ENCODE results near the gene ALOX15.
"Not testable (repeated sequence)": the region's sequence is repeated elsewhere in the genome, so short reads cannot be mapped to it uniquely, and the experiment has no call there.

Gene ALOX15

DNA sequence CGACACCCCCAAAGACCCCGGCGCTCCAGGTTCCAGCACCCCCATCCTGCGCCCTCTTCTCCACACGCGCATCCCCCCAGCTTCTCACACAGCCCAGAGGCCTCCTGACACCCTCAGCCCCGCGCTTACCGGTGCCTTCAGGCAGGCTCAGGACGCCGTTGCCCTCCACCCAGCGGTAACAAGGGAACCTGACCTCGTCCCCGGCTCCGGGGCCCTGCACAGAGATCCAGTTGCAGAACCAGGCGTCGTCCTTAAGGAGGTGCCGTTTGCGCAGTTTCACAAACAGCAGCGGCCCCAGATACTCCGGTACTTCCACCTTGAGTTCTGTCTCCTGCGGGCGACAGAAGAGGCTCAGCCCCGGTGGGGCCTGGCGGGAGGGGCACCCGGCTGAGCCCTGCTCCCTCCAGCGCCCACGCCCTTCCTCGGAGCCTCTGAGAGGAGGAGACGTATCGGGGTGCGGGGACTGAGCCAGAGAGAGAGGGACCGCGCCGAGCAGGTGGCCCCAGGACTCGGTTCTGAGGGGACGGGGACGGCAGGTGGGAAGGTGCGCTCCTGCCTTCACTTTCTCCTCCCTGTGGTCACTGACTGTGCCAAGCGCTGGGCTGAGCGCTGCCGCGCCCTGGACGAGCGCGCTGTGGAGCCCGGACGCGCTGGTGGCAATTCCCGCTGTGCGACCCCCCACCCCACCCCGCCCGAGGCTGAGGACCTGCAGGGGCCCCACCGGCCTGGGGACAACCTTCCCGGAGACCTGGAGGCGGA, 2.0 kb downstream of the ALOX15 start:
- H3K9me3 ChIP-seq (ENCODE audit: control extremely low read depth in 1 of 5, control insufficient read depth in 4 of 5, insufficient read depth in 2 of 5, low read depth in 1 of 5, low read length in 4 of 5); H3K36me3 ChIP-seq (ENCODE audit: control insufficient read depth in 4 of 4, insufficient read depth in 4 of 4, low read length in 3 of 4); POLR2A ChIA-PET; H3K27ac ChIP-seq (ENCODE audit: insufficient read depth in 1 of 2, low read depth in 1 of 2, low read length in 2 of 2, poor library complexity in 1 of 2, severe bottlenecking in 2 of 2): not testable (repeated sequence)
- Histone ChIP-seq H3K4me3 (ENCODE audit: control insufficient read depth in 1 of 7, extremely low read depth in 1 of 7, insufficient read depth in 4 of 7, low read depth in 2 of 7, low read length in 6 of 7) (peak overlapping the region in 5 of 7 experiments; percentile 6 to 55 (median 23)), H3K27me3 (replicated peaks in 2 of 5; ENCODE audit: control insufficient read depth in 4 of 5, insufficient read depth in 5 of 5, low read length in 4 of 5) (peaks cover 0 to 53% (median 31%) of the 10 kb centered on the region in 5 experiments), H3K4me1 (ENCODE audit: control extremely low read depth in 1 of 4, control insufficient read depth in 4 of 4, insufficient read depth in 4 of 4, low read length in 3 of 4) (peaks cover 5 to 41% (median 40%) of the 10 kb centered on the region in 4 experiments)
- WGBS (ENCODE audit: insufficient coverage) = 9% methylated on average over 18 of the region's 56 CpGs
- DNase-seq = peak; percentile 72 to 78 (median 76)
- CTCF ChIA-PET = interaction anchor here (0.9 kb wide), 1 partner anchor 73 kb away, joined by 3 read pairs; no protein-coding TSS in a partner anchor

DNA sequence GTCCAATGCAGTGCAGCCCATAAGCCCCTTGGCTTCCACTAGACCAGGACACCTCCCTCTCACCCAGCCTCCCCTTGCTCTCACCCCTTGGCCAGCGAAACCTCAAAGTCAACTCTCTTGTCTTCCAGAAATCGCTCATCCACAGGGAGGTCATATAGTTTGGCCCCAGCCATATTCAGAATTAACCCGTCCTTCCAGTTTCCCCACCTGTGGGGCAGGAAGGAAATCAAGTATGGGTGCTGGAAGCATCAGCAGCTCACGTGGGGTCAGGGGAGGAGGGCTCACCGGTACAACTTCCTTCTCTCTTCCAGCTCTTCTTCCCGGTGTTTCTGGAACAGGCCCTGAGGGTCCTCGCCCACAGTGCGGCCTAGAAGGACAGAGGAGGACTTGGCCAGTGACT, 2.7 kb downstream of the ALOX15 start:
- CTCF ChIA-PET = interaction anchor here (0.9 kb wide), 1 partner anchor 72 kb away, joined by 3 read pairs; no protein-coding TSS in a partner anchor
- Histone ChIP-seq H3K27me3 (replicated peaks in 2 of 5; ENCODE audit: control insufficient read depth in 4 of 5, insufficient read depth in 5 of 5, low read length in 4 of 5) (peaks cover 0 to 46% (median 28%) of the 10 kb centered on the region in 5 experiments), H3K4me1 (ENCODE audit: control extremely low read depth in 1 of 4, control insufficient read depth in 4 of 4, insufficient read depth in 4 of 4, low read length in 3 of 4) (peaks cover 5 to 41% (median 40%) of the 10 kb centered on the region in 4 experiments)
- 38% methylated on average over 5 of the region's 8 CpGs for WGBS (ENCODE audit: insufficient coverage)
- H3K36me3 ChIP-seq (ENCODE audit: control insufficient read depth in 4 of 4, insufficient read depth in 4 of 4, low read length in 3 of 4); H3K4me3 ChIP-seq (ENCODE audit: control insufficient read depth in 1 of 7, extremely low read depth in 1 of 7, insufficient read depth in 4 of 7, low read depth in 2 of 7, low read length in 6 of 7); DNase-seq; POLR2A ChIA-PET; H3K27ac ChIP-seq (ENCODE audit: insufficient read depth in 1 of 2, low read depth in 1 of 2, low read length in 2 of 2, poor library complexity in 1 of 2, severe bottlenecking in 2 of 2); H3K9me3 ChIP-seq (ENCODE audit: control extremely low read depth in 1 of 5, control insufficient read depth in 4 of 5, insufficient read depth in 2 of 5, low read depth in 1 of 5, low read length in 4 of 5): not testable (repeated sequence)

DNA sequence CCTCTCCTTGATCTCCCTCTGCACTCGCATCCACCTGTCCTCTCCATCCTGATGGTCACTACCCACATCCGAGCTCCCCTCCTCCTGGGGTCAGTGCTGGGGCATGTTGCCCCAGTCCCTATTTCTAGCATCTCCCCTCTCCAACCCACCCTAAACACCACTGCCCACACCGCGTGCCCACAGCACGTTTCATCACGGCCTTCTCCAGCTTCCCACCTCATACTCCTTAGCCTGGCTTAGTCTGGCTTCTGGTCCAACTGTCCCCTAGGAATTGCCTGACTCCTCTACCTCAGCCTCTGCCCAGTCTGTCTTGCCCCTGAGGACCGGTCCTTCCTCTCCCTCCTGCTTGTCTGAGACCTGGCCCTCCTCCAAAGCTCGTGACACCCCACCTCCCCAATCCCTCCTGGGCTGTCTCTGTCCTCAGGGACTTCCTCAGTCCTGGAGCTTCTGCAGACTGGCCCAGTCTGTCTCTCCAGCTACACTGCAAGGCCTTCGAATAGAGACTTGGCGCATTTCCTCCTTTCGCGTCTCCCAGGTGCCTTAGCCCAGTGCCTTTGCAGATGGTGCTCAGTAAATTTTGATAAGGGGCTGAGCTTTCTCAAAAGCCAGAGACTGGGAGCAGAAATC, 4.9 kb downstream of the ALOX15 start:
- Histone ChIP-seq H3K27me3 (replicated peaks in 2 of 5; ENCODE audit: control insufficient read depth in 4 of 5, insufficient read depth in 5 of 5, low read length in 4 of 5) (peaks cover 0 to 24% (median 14%) of the 10 kb centered on the region in 5 experiments), H3K4me1 (ENCODE audit: control extremely low read depth in 1 of 4, control insufficient read depth in 4 of 4, insufficient read depth in 4 of 4, low read length in 3 of 4) (peaks cover 5 to 38% (median 36%) of the 10 kb centered on the region in 4 experiments), H3K9me3 (ENCODE audit: control extremely low read depth in 1 of 5, control insufficient read depth in 4 of 5, insufficient read depth in 2 of 5, low read depth in 1 of 5, low read length in 4 of 5) (no peaks in the 10 kb centered on the region), H3K36me3 (ENCODE audit: control insufficient read depth in 4 of 4, insufficient read depth in 4 of 4, low read length in 3 of 4) (no peaks in the 10 kb centered on the region), H3K27ac (ENCODE audit: insufficient read depth in 1 of 2, low read depth in 1 of 2, low read length in 2 of 2, poor library complexity in 1 of 2, severe bottlenecking in 2 of 2) (no peak overlapping the region), H3K4me3 (ENCODE audit: control insufficient read depth in 1 of 7, extremely low read depth in 1 of 7, insufficient read depth in 4 of 7, low read depth in 2 of 7, low read length in 6 of 7) (no peak overlapping the region)
- WGBS (ENCODE audit: insufficient coverage) = 50% methylated on average over 12 of the region's 12 CpGs
- ChIA-PET POLR2A (interaction anchor here (0.6 kb wide), 1 partner anchor 329 kb away, joined by 3 read pairs; no protein-coding TSS in a partner anchor), CTCF (interaction anchor here (0.7 to 1.2 kb wide), 5 partner anchors 10 to 136 kb away, joined by 3 to 4 read pairs (median 3); no protein-coding TSS in a partner anchor)
- DNase-seq = no peak

DNA sequence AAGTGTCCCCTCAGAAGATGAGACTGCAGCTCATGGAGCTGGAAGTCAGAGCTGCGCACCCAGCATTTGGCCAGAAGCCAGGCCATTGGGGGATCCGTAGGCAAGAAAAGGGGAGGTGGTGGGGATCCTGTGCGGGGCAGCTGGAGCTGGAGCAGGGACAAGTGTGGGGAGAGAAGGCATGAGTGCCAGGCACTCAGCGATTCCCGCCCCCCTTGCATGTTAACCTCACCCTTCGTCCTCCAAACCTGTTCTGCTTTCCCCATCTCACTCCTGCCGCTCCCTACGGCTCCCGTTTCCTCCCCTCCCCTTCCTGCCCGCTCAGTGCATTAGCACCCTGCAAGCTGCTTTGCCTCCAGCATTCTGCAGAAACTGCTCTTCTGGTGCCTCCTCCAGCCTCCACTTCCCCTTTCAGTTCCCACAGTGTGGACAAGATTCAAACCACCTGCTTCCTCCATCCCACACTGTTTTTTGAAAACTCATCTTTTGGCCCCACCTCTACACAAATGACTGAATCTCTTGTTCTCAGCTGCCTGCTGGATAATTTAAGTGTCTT, 5.6 kb downstream of the ALOX15 start:
- no peaks in the 10 kb centered on the region for H3K9me3 ChIP-seq (ENCODE audit: control extremely low read depth in 1 of 5, control insufficient read depth in 4 of 5, insufficient read depth in 2 of 5, low read depth in 1 of 5, low read length in 4 of 5)
- CTCF ChIA-PET = interaction anchor here (1.2 kb wide), 1 partner anchor 26 kb away, joined by 3 read pairs; no protein-coding TSS in a partner anchor
- H3K27me3 ChIP-seq (replicated peaks in 2 of 5; ENCODE audit: control insufficient read depth in 4 of 5, insufficient read depth in 5 of 5, low read length in 4 of 5) = peaks cover 0 to 17% (median 8%) of the 10 kb centered on the region in 5 experiments
- peaks cover 5 to 32% (median 30%) of the 10 kb centered on the region in 4 experiments for H3K4me1 ChIP-seq (ENCODE audit: control extremely low read depth in 1 of 4, control insufficient read depth in 4 of 4, insufficient read depth in 4 of 4, low read length in 3 of 4)
- H3K27ac ChIP-seq (ENCODE audit: insufficient read depth in 1 of 2, low read depth in 1 of 2, low read length in 2 of 2, poor library complexity in 1 of 2, severe bottlenecking in 2 of 2) = no peak overlapping the region
- H3K4me3 ChIP-seq (ENCODE audit: control insufficient read depth in 1 of 7, extremely low read depth in 1 of 7, insufficient read depth in 4 of 7, low read depth in 2 of 7, low read length in 6 of 7) = peak overlapping the region in 3 of 7 experiments; percentile 26 to 60 (median 35)
- H3K36me3 ChIP-seq (ENCODE audit: control insufficient read depth in 4 of 4, insufficient read depth in 4 of 4, low read length in 3 of 4) = no peaks in the 10 kb centered on the region
- DNase-seq = peak; percentile 40 to 84 (median 79)
- POLR2A ChIA-PET = no interaction called here
- 0% methylated on average over 10 of the region's 10 CpGs for WGBS (ENCODE audit: insufficient coverage)

DNA sequence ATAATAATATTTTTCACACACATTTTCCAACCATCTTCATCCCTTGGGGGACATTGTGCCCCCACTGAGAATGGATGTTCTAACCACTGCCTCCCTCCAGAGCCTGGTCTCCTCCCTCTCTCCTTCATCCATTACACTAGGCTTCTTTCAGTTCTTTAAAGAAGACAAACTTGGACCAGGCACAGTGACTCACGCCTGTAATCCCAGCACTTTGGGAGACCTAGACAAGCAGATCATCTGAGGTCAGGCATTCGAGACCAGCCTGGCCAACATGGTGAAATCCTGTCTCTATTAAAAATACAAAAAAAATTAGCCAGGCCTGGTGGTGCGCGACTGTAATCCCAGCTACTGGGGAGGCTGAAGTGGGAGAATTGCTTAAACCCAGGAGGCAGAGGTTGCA, 6.5 kb downstream of the ALOX15 start:
- H3K4me3 ChIP-seq (ENCODE audit: control insufficient read depth in 1 of 7, extremely low read depth in 1 of 7, insufficient read depth in 4 of 7, low read depth in 2 of 7, low read length in 6 of 7) = no peak overlapping the region
- no peak overlapping the region for H3K27ac ChIP-seq (ENCODE audit: insufficient read depth in 1 of 2, low read depth in 1 of 2, low read length in 2 of 2, poor library complexity in 1 of 2, severe bottlenecking in 2 of 2)
- H3K4me1 ChIP-seq (ENCODE audit: control extremely low read depth in 1 of 4, control insufficient read depth in 4 of 4, insufficient read depth in 4 of 4, low read length in 3 of 4) = peaks cover 5 to 32% (median 29%) of the 10 kb centered on the region in 4 experiments
- CTCF ChIA-PET = interaction anchor here (0.9 kb wide), 1 partner anchor 19 kb away, joined by 3 read pairs; no protein-coding TSS in a partner anchor
- peaks cover 0 to 15% (median 8%) of the 10 kb centered on the region in 5 experiments for H3K27me3 ChIP-seq (replicated peaks in 2 of 5; ENCODE audit: control insufficient read depth in 4 of 5, insufficient read depth in 5 of 5, low read length in 4 of 5)
- no peaks in the 10 kb centered on the region for H3K9me3 ChIP-seq (ENCODE audit: control extremely low read depth in 1 of 5, control insufficient read depth in 4 of 5, insufficient read depth in 2 of 5, low read depth in 1 of 5, low read length in 4 of 5)
- H3K36me3 ChIP-seq (ENCODE audit: control insufficient read depth in 4 of 4, insufficient read depth in 4 of 4, low read length in 3 of 4) = no peaks in the 10 kb centered on the region
- DNase-seq = no peak
- 86% methylated on average over 4 of the region's 4 CpGs for WGBS (ENCODE audit: insufficient coverage)
- POLR2A ChIA-PET = no interaction called here

DNA sequence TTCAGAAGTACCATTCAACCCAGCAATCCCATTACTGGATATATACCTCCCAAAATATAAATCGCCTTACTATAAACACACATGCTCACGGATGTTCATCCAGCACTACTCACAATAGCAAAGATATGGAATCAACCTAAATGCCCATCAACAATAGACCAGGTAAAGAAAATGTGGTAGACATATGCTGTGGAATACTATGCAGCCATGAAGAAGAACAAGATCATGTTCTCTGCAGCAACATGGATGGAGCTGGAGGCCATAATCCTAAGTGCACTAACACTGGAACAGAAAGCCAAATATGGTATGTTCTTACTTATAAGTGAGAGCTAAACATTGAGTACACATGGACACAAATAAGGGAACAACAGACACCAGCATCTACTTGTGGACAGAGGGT, 7.8 kb downstream of the ALOX15 start:
- no peaks in the 10 kb centered on the region for H3K9me3 ChIP-seq (ENCODE audit: control extremely low read depth in 1 of 5, control insufficient read depth in 4 of 5, insufficient read depth in 2 of 5, low read depth in 1 of 5, low read length in 4 of 5)
- no peaks in the 10 kb centered on the region for H3K36me3 ChIP-seq (ENCODE audit: control insufficient read depth in 4 of 4, insufficient read depth in 4 of 4, low read length in 3 of 4)
- no peak for DNase-seq
- CTCF ChIA-PET = interaction anchor here (0.5 to 1.8 kb wide), 6 partner anchors 10 to 251 kb away, joined by 3 to 10 read pairs (median 4); no protein-coding TSS in a partner anchor
- no CpG with 5 or more reads among the region's 2 CpGs for WGBS (ENCODE audit: insufficient coverage)
- no peak overlapping the region for H3K4me3 ChIP-seq (ENCODE audit: control insufficient read depth in 1 of 7, extremely low read depth in 1 of 7, insufficient read depth in 4 of 7, low read depth in 2 of 7, low read length in 6 of 7)
- H3K4me1 ChIP-seq (ENCODE audit: control extremely low read depth in 1 of 4, control insufficient read depth in 4 of 4, insufficient read depth in 4 of 4, low read length in 3 of 4) = peaks cover 5 to 24% (median 20%) of the 10 kb centered on the region in 4 experiments
- POLR2A ChIA-PET = no interaction called here
- no peak overlapping the region for H3K27ac ChIP-seq (ENCODE audit: insufficient read depth in 1 of 2, low read depth in 1 of 2, low read length in 2 of 2, poor library complexity in 1 of 2, severe bottlenecking in 2 of 2)
- peaks cover 0 to 6% (median 3%) of the 10 kb centered on the region in 5 experiments for H3K27me3 ChIP-seq (replicated peaks in 2 of 5; ENCODE audit: control insufficient read depth in 4 of 5, insufficient read depth in 5 of 5, low read length in 4 of 5)
